GM21515 (cell line): ENCODE measurements around the gene OTUD5.
"Not testable (repeated sequence)": the region's sequence is repeated elsewhere in the genome, so short reads cannot be mapped to it uniquely, and the experiment has no call there.

Experiments
- ATAC-seq: cut with Tn5 transposase; IDR thresholded peaks from one replicate; pipeline ENCODE4 v1.9.1; 2021; ENCODE audit not compliant: unreplicated experiment

Gene OTUD5

DNA sequence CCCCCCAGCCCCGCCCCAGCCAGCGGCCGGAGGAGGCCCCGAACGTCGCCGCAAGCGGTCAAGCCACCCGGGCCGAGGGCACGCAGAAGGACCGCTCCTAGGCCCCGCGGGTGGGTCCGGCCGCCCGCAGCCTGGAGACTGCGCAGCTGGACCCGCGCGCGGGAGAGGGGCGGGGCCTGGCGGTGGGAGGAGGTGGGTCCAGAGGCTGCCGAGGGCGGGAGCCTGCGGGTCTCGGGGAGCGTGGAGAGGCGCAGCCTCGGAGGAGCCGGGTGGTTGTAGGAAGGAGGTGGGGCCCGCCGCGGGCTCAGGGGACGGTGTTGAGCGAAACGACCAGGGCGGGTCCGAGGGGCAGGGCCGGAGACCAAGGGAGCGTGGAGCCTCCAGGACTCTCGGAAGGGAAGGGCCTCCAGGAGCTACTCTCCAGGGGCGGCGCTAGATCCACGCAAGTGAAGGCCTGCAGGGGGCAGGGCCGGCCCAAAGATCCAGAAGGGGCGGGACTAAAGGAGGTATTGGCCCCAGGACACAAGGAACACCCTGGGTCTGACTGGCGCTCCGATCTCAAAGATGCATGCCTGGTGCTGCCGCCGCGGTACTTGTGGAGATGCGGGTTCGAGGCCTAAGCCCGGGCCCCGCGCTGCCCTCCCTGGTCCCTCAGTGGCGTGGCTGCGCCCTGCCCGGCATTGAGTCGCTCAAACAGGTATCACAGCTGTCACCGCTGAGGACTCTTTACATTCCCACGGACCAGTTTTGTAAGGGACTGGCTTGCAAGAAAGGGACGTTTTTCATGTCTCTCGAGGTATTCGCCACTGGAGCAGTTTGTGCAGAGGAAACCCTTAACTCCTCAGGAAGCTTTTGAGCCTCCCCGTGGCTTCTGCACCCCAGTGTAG lies 65.8 kb downstream of the OTUD5 start:
- peak; percentile 84 for ATAC-seq

DNA sequence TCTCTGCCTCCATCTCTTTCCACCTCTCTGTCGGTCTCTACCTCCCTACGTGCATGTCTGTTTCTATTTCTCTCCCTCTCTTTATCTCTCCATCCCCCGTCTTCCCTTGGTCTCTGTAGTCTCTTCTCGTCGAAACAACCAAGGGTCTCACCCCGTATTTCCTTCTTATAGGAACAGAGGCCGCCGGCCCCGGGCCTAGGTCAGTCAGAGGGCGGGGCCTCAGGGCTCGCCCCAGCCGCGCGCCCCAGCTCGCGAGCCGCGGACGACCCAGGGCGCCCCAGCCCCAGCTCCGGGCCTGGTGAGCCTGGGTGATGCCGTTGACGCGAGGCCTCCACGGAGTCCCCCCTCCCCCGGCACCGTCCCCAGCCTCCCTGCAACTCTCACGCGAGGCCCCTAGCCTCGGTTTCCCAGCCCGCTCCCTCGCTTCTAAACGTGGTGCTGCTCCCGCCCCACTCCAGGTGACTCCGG lies 66.4 kb downstream of the OTUD5 start:
- peak; percentile 40 for ATAC-seq

DNA sequence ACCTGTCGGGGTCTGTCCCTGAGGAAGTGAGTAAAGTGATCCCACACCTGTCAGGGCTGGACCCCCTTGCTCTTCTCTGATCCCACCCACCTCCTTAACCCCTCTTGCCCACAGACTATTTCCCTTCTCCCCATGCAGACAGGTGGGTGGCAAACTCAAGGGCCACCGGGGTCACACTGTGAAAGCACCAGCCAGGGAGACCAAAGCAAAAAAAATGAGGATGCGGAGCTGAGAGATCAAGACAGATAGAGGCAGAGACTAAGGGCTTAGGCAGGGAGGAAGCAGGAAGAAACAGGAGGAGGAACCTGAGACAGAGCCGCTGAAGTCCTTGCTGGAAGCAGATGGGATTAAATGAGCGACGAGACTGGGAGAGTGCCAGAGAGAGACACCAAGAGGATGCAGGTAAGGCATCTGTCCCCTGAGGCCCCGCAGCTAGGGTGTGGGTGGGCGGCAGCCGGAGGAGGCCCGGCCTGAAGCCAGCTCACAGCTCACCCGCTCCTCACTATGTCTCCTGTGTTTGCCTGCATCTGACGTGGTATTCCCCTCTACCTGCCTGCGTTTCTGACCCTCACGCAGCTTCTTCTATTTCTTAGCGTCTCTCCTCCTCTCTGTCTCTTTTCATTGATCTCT lies 67.0 kb downstream of the OTUD5 start:
- no peak for ATAC-seq

- not testable (repeated sequence) for ATAC-seq
Observed at GRCh38 chrX:48886586-48886985, 70.8 kb downstream of the OTUD5 start.

- ATAC-seq, result no peak
Observed at GRCh38 chrX:48883729-48884128, 73.7 kb downstream of the OTUD5 start.

- ATAC-seq, result not testable (repeated sequence)
Observed at GRCh38 chrX:48876944-48877343, 80.5 kb downstream of the OTUD5 start.
